ENCODE data around the gene ETV3. TPM values are rescaled to one million over a fixed set of nuclear protein-coding genes. Genes with fewer than 3 reads are reported as not detected.

Gene ETV3
- total and polyA plus RNA-seq, 2 of the 4 experiments (the other 2 are of a cell fraction): 6.4 to 14.7 TPM

DNA sequence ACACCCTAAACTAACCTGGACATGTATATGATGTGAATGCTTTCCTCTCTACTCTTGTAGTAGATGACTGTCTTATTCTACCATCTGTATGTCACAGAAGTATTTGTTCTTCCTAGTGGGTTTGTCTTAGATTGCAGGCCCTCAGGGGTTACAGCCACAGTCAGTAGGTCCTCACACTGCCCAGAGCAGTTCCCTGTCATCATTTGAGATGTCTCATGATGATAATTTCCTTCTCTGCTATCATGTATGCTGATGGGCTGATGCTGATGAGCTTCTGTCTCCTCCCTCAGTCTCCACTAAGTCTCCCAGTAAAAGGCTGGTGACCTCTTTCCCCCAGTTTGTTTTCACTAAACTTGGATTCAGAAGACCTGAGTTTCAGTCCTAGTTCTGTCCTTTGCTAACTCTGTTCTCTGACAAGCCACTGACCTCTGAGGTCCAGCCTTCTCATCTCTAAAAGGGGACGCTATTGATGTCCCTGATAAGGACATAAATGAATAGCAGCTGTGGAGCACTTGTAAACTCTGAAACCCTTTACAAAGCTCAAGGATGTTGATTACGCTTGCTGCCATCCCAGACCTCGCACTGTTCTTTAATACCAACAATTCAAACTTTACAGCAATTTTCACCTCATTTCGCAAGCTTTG lies 3.1 kb upstream of the ETV3 start:
- no CpG with 5 or more reads among the region's 4 CpGs for WGBS, 2 experiments (ENCODE audit: extremely low coverage in 2 of 2, insufficient read length in 1 of 2)
- in situ Hi-C loops (cut with MboI; ENCODE audit: low sequenced_read_pairs): no loop called here
- DNase-seq: no peak

More for the DNA sequence above, 3.1 kb upstream of the ETV3 start:
- Histone ChIP-seq H3K18ac (ENCODE audit: low read depth, low read length) (no peak overlapping the region), H2BK120ac (ENCODE audit: low read depth, low read length) (no peak overlapping the region), H4K20me1 (ENCODE audit: insufficient read depth, low read length) (peaks cover 16% of the 10 kb centered on the region), H2BK5ac (ENCODE audit: low read depth, low read length, poor library complexity, severe bottlenecking) (no peak overlapping the region), H3K4me1 (ENCODE audit: control insufficient read depth, insufficient read depth, low read length) (peaks cover 2% of the 10 kb centered on the region; the same call in 1 of the 2 replicates), H2AK5ac (ENCODE audit: low read depth, low read length) (no peak overlapping the region), H3K4me2 (ENCODE audit: low read depth, low read length) (no peak overlapping the region), H2BK20ac (ENCODE audit: low read depth, low read length) (no peak overlapping the region), H3K27ac (ENCODE audit: insufficient read depth, low read length) (no peak overlapping the region), H3K36me3 (ENCODE audit: control insufficient read depth, insufficient read depth, low read length) (no peaks in the 10 kb centered on the region), H3K14ac (replicated peaks; ENCODE audit: low read depth, low read length) (no peak overlapping the region), H3K9me3 (ENCODE audit: control insufficient read depth, insufficient read depth, low read length) (no peaks in the 10 kb centered on the region), H3K27me3 (ENCODE audit: control insufficient read depth, insufficient read depth, low read length) (no peaks in the 10 kb centered on the region), H3K9ac (ENCODE audit: low read depth, low read length) (no peak overlapping the region), H4K5ac (ENCODE audit: low read depth, low read length) (no peak overlapping the region), H3K79me1 (ENCODE audit: low read depth in 1 of 2, low read length in 2 of 2) (peaks cover 0 to 11% of the 10 kb centered on the region in 2 experiments; a peak in 3 of 4 replicates), H2AK9ac (replicated peaks; ENCODE audit: low read depth, low read length, poor library complexity) (no peak overlapping the region), H3K56ac (ENCODE audit: extremely low read depth, insufficient read depth, low read length) (no peak overlapping the region), H4K91ac (ENCODE audit: insufficient read depth, low read depth, low read length) (no peak overlapping the region), H2BK15ac (ENCODE audit: low read depth, low read length) (no peak overlapping the region), H4K8ac (ENCODE audit: low read depth in 2 of 2, low read length in 2 of 2) (no peak overlapping the region), H3K9me1 (ENCODE audit: insufficient read depth, low read length) (no peaks in the 10 kb centered on the region), H3K4ac (ENCODE audit: low read depth, low read length) (no peak overlapping the region), H2AFZ (replicated peaks; ENCODE audit: low read length, poor library complexity) (no peak overlapping the region), H3K4me3 (ENCODE audit: insufficient read depth, low read depth, low read length) (no peak overlapping the region), H3K23ac (ENCODE audit: low read depth, low read length) (no peak overlapping the region)
- CTCF ChIA-PET: interaction anchor here (0.9 to 1.0 kb wide), 2 partner anchors 15 to 51 kb away, joined by 3 to 4 read pairs; no protein-coding TSS in a partner anchor
- no TSS peak for BruUV-seq (replicated peaks)
- POLR2A ChIA-PET (ENCODE audit: unreplicated experiment): no interaction called here
- intact Hi-C loops (cut with micrococcal nuclease): no loop called here
- TF ChIP-seq CEBPB (IDR thresholded peaks at IDR 0.05; ENCODE audit: low read depth, low read length): no peak
- no peak for TF ChIP-seq BHLHE40 (IDR thresholded peaks at IDR 0.05; ENCODE audit: low read depth, low read length)
- no peak for TF ChIP-seq MAFK (IDR thresholded peaks at IDR 0.05; ENCODE audit: low read depth, low read length)
- TF ChIP-seq SMC3 (IDR thresholded peaks at IDR 0.05; ENCODE audit: low read depth, low read length): no peak
- TF ChIP-seq, protein P1, sequence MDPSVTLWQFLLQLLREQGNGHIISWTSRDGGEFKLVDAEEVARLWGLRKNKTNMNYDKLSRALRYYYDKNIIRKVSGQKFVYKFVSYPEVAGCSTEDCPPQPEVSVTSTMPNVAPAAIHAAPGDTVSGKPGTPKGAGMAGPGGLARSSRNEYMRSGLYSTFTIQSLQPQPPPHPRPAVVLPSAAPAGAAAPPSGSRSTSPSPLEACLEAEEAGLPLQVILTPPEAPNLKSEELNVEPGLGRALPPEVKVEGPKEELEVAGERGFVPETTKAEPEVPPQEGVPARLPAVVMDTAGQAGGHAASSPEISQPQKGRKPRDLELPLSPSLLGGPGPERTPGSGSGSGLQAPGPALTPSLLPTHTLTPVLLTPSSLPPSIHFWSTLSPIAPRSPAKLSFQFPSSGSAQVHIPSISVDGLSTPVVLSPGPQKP (IDR thresholded peaks at IDR 0.05; ENCODE audit: borderline replicate concordance, low read depth, low read length): no peak
- TF ChIP-seq RAD21 (IDR thresholded peaks at IDR 0.05; ENCODE audit: low read length): no peak
- TF ChIP-seq CHD1 (IDR thresholded peaks at IDR 0.05; ENCODE audit: low read depth, low read length): no peak
- TF ChIP-seq RFX5 (IDR thresholded peaks at IDR 0.05; ENCODE audit: low read depth, low read length): no peak
- TF ChIP-seq, protein P2, sequence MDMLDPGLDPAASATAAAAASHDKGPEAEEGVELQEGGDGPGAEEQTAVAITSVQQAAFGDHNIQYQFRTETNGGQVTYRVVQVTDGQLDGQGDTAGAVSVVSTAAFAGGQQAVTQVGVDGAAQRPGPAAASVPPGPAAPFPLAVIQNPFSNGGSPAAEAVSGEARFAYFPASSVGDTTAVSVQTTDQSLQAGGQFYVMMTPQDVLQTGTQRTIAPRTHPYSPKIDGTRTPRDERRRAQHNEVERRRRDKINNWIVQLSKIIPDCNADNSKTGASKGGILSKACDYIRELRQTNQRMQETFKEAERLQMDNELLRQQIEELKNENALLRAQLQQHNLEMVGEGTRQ (IDR thresholded peaks at IDR 0.05; ENCODE audit: low read depth, low read length): no peak
- TF ChIP-seq MXI1 (IDR thresholded peaks at IDR 0.05; ENCODE audit: borderline replicate concordance, low read depth, low read length): no peak
- TF ChIP-seq, protein P3, sequence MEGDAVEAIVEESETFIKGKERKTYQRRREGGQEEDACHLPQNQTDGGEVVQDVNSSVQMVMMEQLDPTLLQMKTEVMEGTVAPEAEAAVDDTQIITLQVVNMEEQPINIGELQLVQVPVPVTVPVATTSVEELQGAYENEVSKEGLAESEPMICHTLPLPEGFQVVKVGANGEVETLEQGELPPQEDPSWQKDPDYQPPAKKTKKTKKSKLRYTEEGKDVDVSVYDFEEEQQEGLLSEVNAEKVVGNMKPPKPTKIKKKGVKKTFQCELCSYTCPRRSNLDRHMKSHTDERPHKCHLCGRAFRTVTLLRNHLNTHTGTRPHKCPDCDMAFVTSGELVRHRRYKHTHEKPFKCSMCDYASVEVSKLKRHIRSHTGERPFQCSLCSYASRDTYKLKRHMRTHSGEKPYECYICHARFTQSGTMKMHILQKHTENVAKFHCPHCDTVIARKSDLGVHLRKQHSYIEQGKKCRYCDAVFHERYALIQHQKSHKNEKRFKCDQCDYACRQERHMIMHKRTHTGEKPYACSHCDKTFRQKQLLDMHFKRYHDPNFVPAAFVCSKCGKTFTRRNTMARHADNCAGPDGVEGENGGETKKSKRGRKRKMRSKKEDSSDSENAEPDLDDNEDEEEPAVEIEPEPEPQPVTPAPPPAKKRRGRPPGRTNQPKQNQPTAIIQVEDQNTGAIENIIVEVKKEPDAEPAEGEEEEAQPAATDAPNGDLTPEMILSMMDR (conservative IDR thresholded peaks at IDR 0.05; ENCODE audit: low read depth, low read length): no peak
- no peak for TF ChIP-seq RCOR1 (IDR thresholded peaks at IDR 0.05; ENCODE audit: insufficient replicate concordance, low read length)
- TF ChIP-seq MAZ (IDR thresholded peaks at IDR 0.05; ENCODE audit: borderline replicate concordance, low read depth, low read length): no peak
- no peak for TF ChIP-seq FOS (IDR thresholded peaks at IDR 0.05; ENCODE audit: low read depth, low read length)
- no peak for TF ChIP-seq POLR2A (IDR thresholded peaks at IDR 0.05; ENCODE audit: low read depth, low read length)
- TF ChIP-seq NFE2L2 (IDR thresholded peaks at IDR 0.05; ENCODE audit: low read depth, low read length): no peak
- dilution Hi-C loops (cut with HindIII; ENCODE audit: low sequenced_read_pairs, unreplicated experiment): no loop called here
- ATAC-seq (ENCODE audit: low read depth): no peak
